GM12878 (cell line): ENCODE results near the gene CEP250. TPM values are rescaled to one million over a fixed set of nuclear protein-coding genes. Genes with fewer than 3 reads are reported as not detected.
"Not testable (repeated sequence)": the region's sequence is repeated elsewhere in the genome, so short reads cannot be mapped to it uniquely, and the experiment has no call there.

ENCODE experiments used
- ATAC-seq: fragments of 200-7000 bp; cut with Tn5 transposase; 3 replicates; pipeline ENCODE4 v1.9.1; 2020; ENCODE audit warnings: mild to moderate bottlenecking, moderate library complexity
- BruUV-seq: library from RNA; stranded (reverse); fragments of 400-500 nt; replicated peaks from 2 replicates; lab custom pipeline; 2021; lab: Mats Ljungman, UMichigan
- CTCF ChIA-PET: fragments of 300-600 bp; sonication (Branson Sonifier 250); formaldehyde crosslinking; extraction: SDS; loops from one replicate; lab custom pipeline; 2021; ENCODE audit warnings: inconsistent platforms; lab: Yijun Ruan, JAX
- POLR2A ChIA-PET: fragments of 350-600 bp; formaldehyde crosslinking; extraction: SDS; loops from one replicate; lab custom pipeline; 2021; ENCODE audit warnings: inconsistent platforms; lab: Charles Lee
- RAD21 ChIA-PET: fragments of 300-600 bp; sonication (Branson Sonifier 250); formaldehyde crosslinking; loops from one replicate; lab custom pipeline; 2023; ENCODE audit warnings: antibody characterized with exemption; ENCODE audit not compliant: unreplicated experiment; lab: Charles Lee
- SMC1A ChIA-PET: fragments of 300-600 bp; sonication (Branson Sonifier 250); formaldehyde crosslinking; loops from one replicate; lab custom pipeline; 2023; ENCODE audit not compliant: unreplicated experiment, uncharacterized antibody; lab: Charles Lee
- DNase-seq: peaks from one replicate; pipeline ENCODE4 v3.0.0-alpha.2; 2011; ENCODE audit warnings: low read depth, low spot score
- FAIRE-seq: peaks from 3 replicates; lab custom pipeline; 2011; peaks lifted over from hg19 to GRCh38; lab: Jason Lieb, UNC
- H2AFZ ChIP-seq: 2 replicates; pipeline ENCODE4 v1.6.0; 2011; ENCODE audit warnings: low read depth, low read length, control low read depth; ENCODE audit not compliant: control insufficient read depth
- H3K27ac ChIP-seq: 2 replicates; pipeline ENCODE4 v1.5.1; 2011; ENCODE audit warnings: control low read depth; ENCODE audit not compliant: control insufficient read depth, insufficient read depth
- H3K27me3 ChIP-seq, 2 experiments: replicated peaks in 1 of 2; 2 replicates each; pipeline versions ENCODE4 v1.6.0 to v1.6.1; 2011; ENCODE audit warnings: low read length in 1 of 2; ENCODE audit not compliant: control insufficient read depth in 2 of 2, insufficient read depth in 2 of 2
- H3K36me3 ChIP-seq, 2 experiments: 2 replicates each; pipeline ENCODE4 v1.5.1; 2011; ENCODE audit warnings: low read length in 1 of 2; ENCODE audit not compliant: control insufficient read depth in 2 of 2, insufficient read depth in 2 of 2
- H3K4me1 ChIP-seq: 2 replicates; pipeline ENCODE4 v1.6.1; 2011; ENCODE audit warnings: mild to moderate bottlenecking, low read length, moderate library complexity, mixed read lengths; ENCODE audit not compliant: control insufficient read depth, insufficient read depth
- H3K4me2 ChIP-seq: 2 replicates; pipeline ENCODE4 v1.6.0; 2011; ENCODE audit warnings: control low read depth; ENCODE audit not compliant: control insufficient read depth, insufficient read depth
- H3K4me3 ChIP-seq: fragments of 200-600 bp; sonication (generic); 2 replicates; pipeline ENCODE4 v1.5.1; 2016
- H3K79me2 ChIP-seq: 2 replicates; pipeline ENCODE4 v1.6.0; 2011; ENCODE audit warnings: low read length; ENCODE audit not compliant: control insufficient read depth, insufficient read depth
- H3K9ac ChIP-seq: 2 replicates; pipeline ENCODE4 v1.8.0; 2011; ENCODE audit warnings: low read length, control low read depth, mixed read lengths; ENCODE audit not compliant: control insufficient read depth, insufficient read depth
- H3K9me3 ChIP-seq: replicated peaks from 3 replicates; pipeline ENCODE4 v1.5.1; 2011; ENCODE audit warnings: mild to moderate bottlenecking, low read length; ENCODE audit not compliant: control insufficient read depth, insufficient read depth
- H4K20me1 ChIP-seq: 2 replicates; pipeline ENCODE4 v1.6.0; 2011; ENCODE audit not compliant: control insufficient read depth, insufficient read depth
- BCL11A ChIP-seq: IDR thresholded peaks from 2 replicates; pipeline ENCODE4 v1.6.1; 2011; ENCODE audit warnings: low read depth, low read length
- CTCF ChIP-seq, 3 experiments: IDR thresholded peaks in 2 of 3; conservative IDR thresholded peaks in 1 of 3; 2 replicates each; pipeline ENCODE4 v1.5.1; 2011; ENCODE audit warnings: low read depth in 3 of 3, low read length in 3 of 3, mild to moderate bottlenecking in 3 of 3, control low read depth in 2 of 3, moderate library complexity in 2 of 3, inconsistent platforms in 1 of 3, mixed read lengths in 1 of 3; ENCODE audit not compliant: control insufficient read depth in 2 of 3, insufficient read depth in 1 of 3; ENCODE audit errors: extremely low read depth in 1 of 3
- IRF4 ChIP-seq: IDR thresholded peaks from 2 replicates; pipeline ENCODE4 v1.6.1; 2011; ENCODE audit warnings: low read depth, low read length
- SREBF1 ChIP-seq: IDR thresholded peaks from 2 replicates; pipeline ENCODE4 v1.6.1; 2012; ENCODE audit warnings: mild to moderate bottlenecking, low read length
- YBX1 ChIP-seq: fragments of 450-650 bp; IDR thresholded peaks from 2 replicates; pipeline ENCODE4 v1.6.1; 2016; ENCODE audit warnings: antibody characterized with exemption
- ZZZ3 ChIP-seq: IDR thresholded peaks from 2 replicates; pipeline ENCODE4 v1.6.1; 2011; ENCODE audit warnings: low read depth; ENCODE audit not compliant: control insufficient read depth, insufficient read length
- WGBS: methylation state at CpG from one replicate; pipeline ENCODE4 v1.1.6; 2016; ENCODE audit warnings: low lambda C conversion rate; ENCODE audit not compliant: insufficient replicate concordance, insufficient coverage; ENCODE audit errors: missing lambda C conversion rate; 5-methylcytosine and 5-hydroxymethylcytosine counted together
- in situ Hi-C: fragments of 300-500 bp; cut with MboI; formaldehyde crosslinking; loops from 9 replicates; pipeline ENCODE4 v1.14.3; 2018; ENCODE audit warnings: mixed read lengths
- intact Hi-C: fragments of 100-400 bp; cut with micrococcal nuclease; formaldehyde crosslinking; loops from one replicate; pipeline ENCODE4 v1.14.2; 2022; ENCODE audit not compliant: unreplicated experiment
- polyA plus RNA-seq, 11 experiments: library from polyadenylated mRNA; depleted of rRNA in 4 of 11; unstranded in 6 of 11; stranded (reverse) in 5 of 11; fragments of >200 nt; fragmentation: Nextera tagmentation in 4 of 11; fragmentation: Illumina TruSeq in 1 of 11; extraction: Ambion mirVana in 4 of 11; extraction: Trizol in 1 of 11; gene quantifications; 1 replicate in 1 of 11; 2 replicates in 10 of 11; pipeline versions ENCODE4 v1.2.1 to v1.2.3, GENCODE V29; 2011 to 2016; ENCODE audit warnings: inconsistent platforms in 2 of 11, missing spikeins in 2 of 11, low read depth in 1 of 11
- total RNA-seq, 4 experiments: library from RNA; depleted of rRNA in 3 of 4; stranded (reverse); fragments of >200 nt in 3 of 4; fragmentation: Illumina TruSeq in 1 of 4; extraction: Trizol in 1 of 4; gene quantifications; 2 replicates each; pipeline versions ENCODE4 v1.2.1 to v1.2.3, GENCODE V29; 2013 to 2021
- TF ChIP-seq, protein P1 (sequence below): fragments of 450-650 bp; IDR thresholded peaks from 2 replicates; pipeline ENCODE4 v1.6.1; 2017; ENCODE audit warnings: mild to moderate bottlenecking, moderate library complexity

The CEP250 gene
- total and polyA plus RNA-seq, 10 of the 15 experiments (the other 5 are each of a cell fraction or from before 2014, with no cell fraction given): 2.4 to 41.6 (median 25.7) TPM

- H3K9me3 ChIP-seq, DNase-seq, H3K27ac ChIP-seq, RAD21 ChIA-PET, ATAC-seq, in situ Hi-C loops, H3K4me1 ChIP-seq, H3K4me3 ChIP-seq, H3K9ac ChIP-seq, BruUV-seq, H3K27me3 ChIP-seq, H3K36me3 ChIP-seq, H3K79me2 ChIP-seq, H2AFZ ChIP-seq, intact Hi-C loops, FAIRE-seq, H4K20me1 ChIP-seq: not testable (repeated sequence)
- H3K4me2 ChIP-seq: peak overlapping the region; percentile 41; the same call in 1 of the 2 replicates
- CTCF ChIA-PET: interaction anchor here (0.9 to 7.3 kb wide), 7 partner anchors 7 to 426 kb away, joined by 3 to 56 read pairs (median 4); no protein-coding TSS in a partner anchor
- SMC1A ChIA-PET: interaction anchor here (1.0 to 2.0 kb wide), 3 partner anchors 12 to 312 kb away, joined by 3 to 5 read pairs (median 3); no protein-coding TSS in a partner anchor
- POLR2A ChIA-PET: interaction anchor here (1.4 kb wide), 1 partner anchor 496 kb away, joined by 3 read pairs; no protein-coding TSS in a partner anchor
- WGBS: 50% methylated on average over 2 of the region's 2 CpGs
Observed at GRCh38 chr20:35457539-35457938, 2.1 kb downstream of the CEP250 start.

DNA sequence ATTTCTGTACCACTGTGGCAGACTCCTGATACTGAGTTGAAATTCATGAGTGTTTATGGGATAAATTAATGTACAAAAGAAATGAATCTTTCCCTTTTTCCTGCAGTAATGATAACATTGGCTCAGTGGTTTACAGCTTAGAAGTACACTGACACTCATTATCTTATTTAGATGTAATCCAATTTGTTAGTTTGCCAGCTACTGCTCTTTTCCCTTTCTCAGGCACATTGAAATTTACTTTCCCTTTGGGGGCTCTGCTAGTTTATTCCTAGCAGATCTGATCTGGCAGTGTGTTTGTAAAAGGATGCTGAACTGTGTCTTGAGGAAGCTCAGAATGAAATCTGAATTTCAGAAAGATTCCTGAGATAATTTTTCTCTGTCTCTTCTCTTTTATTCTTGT, 3.0 kb downstream of the CEP250 start:
- Histone ChIP-seq H2AFZ (no peak overlapping the region), H3K9ac (no peak overlapping the region), H3K9me3 (no peaks in the 10 kb centered on the region; the same call in 2 of the 3 replicates), H3K27ac (no peak overlapping the region), H4K20me1 (no peaks in the 10 kb centered on the region), H3K4me1 (peaks cover 4% of the 10 kb centered on the region), H3K36me3 (peaks cover 0 to 5% of the 10 kb centered on the region in 2 experiments; a peak in 1 of 4 replicates), H3K4me3 (no peak overlapping the region), H3K27me3 (no peaks in the 10 kb centered on the region), H3K4me2 (no peak overlapping the region), H3K79me2 (no peaks in the 10 kb centered on the region; the same call in 1 of the 2 replicates)
- ATAC-seq: no peak
- BruUV-seq: no TSS peak
- CTCF ChIA-PET: interaction anchor here (0.7 to 7.3 kb wide), 7 partner anchors 13 to 425 kb away, joined by 3 to 56 read pairs (median 3); no protein-coding TSS in a partner anchor
- intact Hi-C loops (no loop called here), in situ Hi-C loops (no loop called here)
- POLR2A ChIA-PET: interaction anchor here (0.5 to 1.1 kb wide), 2 partner anchors 33 to 1115 kb away, joined by 3 to 5 read pairs; partner anchors contain the start of gene TGIF2
- no peak for DNase-seq
- FAIRE-seq: no peak
- SMC1A ChIA-PET: interaction anchor here (1.0 to 2.0 kb wide), 3 partner anchors 11 to 313 kb away, joined by 3 to 5 read pairs (median 3); no protein-coding TSS in a partner anchor
- RAD21 ChIA-PET: no interaction called here
- TF ChIP-seq BCL11A: no peak
- no peak for TF ChIP-seq IRF4
- no peak for TF ChIP-seq SREBF1
- TF ChIP-seq YBX1: no peak
- no peak for TF ChIP-seq CTCF (IDR thresholded peaks at IDR 0.05 in 2 of 3, conservative IDR thresholded peaks at IDR 0.05 in 1 of 3; ENCODE audit: control insufficient read depth in 2 of 3, extremely low read depth in 1 of 3, insufficient read depth in 1 of 3, low read depth in 3 of 3, low read length in 3 of 3)
- TF ChIP-seq ZZZ3: no peak
- TF ChIP-seq, protein P1, sequence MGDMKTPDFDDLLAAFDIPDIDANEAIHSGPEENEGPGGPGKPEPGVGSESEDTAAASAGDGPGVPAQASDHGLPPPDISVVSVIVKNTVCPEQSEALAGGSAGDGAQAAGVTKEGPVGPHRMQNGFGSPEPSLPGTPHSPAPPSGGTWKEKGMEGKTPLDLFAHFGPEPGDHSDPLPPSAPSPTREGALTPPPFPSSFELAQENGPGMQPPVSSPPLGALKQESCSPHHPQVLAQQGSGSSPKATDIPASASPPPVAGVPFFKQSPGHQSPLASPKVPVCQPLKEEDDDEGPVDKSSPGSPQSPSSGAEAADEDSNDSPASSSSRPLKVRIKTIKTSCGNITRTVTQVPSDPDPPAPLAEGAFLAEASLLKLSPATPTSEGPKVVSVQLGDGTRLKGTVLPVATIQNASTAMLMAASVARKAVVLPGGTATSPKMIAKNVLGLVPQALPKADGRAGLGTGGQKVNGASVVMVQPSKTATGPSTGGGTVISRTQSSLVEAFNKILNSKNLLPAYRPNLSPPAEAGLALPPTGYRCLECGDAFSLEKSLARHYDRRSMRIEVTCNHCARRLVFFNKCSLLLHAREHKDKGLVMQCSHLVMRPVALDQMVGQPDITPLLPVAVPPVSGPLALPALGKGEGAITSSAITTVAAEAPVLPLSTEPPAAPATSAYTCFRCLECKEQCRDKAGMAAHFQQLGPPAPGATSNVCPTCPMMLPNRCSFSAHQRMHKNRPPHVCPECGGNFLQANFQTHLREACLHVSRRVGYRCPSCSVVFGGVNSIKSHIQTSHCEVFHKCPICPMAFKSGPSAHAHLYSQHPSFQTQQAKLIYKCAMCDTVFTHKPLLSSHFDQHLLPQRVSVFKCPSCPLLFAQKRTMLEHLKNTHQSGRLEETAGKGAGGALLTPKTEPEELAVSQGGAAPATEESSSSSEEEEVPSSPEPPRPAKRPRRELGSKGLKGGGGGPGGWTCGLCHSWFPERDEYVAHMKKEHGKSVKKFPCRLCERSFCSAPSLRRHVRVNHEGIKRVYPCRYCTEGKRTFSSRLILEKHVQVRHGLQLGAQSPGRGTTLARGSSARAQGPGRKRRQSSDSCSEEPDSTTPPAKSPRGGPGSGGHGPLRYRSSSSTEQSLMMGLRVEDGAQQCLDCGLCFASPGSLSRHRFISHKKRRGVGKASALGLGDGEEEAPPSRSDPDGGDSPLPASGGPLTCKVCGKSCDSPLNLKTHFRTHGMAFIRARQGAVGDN: no peak
